GM18907 (cell line): Measurements from ENCODE around the gene ATXN1L.
"Not testable (repeated sequence)": the region's sequence is repeated elsewhere in the genome, so short reads cannot be mapped to it uniquely, and the experiment has no call there.

Experiments used
- ATAC-seq: cut with Tn5 transposase; IDR thresholded peaks from one replicate; pipeline ENCODE4 v1.9.1; 2021; ENCODE audit warnings: mild to moderate bottlenecking, moderate library complexity; ENCODE audit not compliant: unreplicated experiment

ATXN1L gene

DNA sequence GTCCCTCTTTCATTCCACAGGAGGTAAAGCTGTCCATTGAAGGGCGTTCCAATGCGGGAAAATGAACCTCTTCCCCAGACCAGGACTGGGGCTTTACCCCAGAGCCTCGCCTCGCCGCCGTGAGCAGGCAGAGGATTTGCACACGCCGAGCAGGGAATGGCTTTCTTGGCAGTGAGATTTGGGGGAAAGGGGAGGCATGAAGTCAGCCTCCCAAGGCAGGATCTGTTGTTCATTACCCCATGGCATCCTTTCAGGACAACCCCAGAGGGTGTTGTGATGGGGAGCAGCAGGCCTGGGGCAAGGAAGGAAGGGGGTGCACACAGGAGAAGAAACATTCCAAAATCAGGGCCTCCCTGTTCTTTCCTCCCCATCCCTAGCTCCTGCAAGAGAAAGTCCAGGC, 6.0 kb downstream of the ATXN1L start:
- no peak for ATAC-seq

GRCh38 chr16:71852158-71852557, 6.4 kb downstream of the ATXN1L start:
- no peak for ATAC-seq

GRCh38 chr16:71852561-71852960, 6.8 kb downstream of the ATXN1L start:
- ATAC-seq: no peak

GRCh38 chr16:71853413-71853812, 7.6 kb downstream of the ATXN1L start:
- peak; percentile 54 for ATAC-seq

- no peak for ATAC-seq
These were observed 8.7 kb downstream of the ATXN1L start for GRCh38 chr16:71854369-71854948.

- ATAC-seq: no peak
These were observed 10.3 kb downstream of the ATXN1L start for GRCh38 chr16:71855937-71856662.

GRCh38 chr16:71859762-71860521, 14.2 kb downstream of the ATXN1L start:
- no peak for ATAC-seq

- no peak for ATAC-seq
These were observed 18.2 kb downstream of the ATXN1L start for GRCh38 chr16:71863995-71864394.

DNA sequence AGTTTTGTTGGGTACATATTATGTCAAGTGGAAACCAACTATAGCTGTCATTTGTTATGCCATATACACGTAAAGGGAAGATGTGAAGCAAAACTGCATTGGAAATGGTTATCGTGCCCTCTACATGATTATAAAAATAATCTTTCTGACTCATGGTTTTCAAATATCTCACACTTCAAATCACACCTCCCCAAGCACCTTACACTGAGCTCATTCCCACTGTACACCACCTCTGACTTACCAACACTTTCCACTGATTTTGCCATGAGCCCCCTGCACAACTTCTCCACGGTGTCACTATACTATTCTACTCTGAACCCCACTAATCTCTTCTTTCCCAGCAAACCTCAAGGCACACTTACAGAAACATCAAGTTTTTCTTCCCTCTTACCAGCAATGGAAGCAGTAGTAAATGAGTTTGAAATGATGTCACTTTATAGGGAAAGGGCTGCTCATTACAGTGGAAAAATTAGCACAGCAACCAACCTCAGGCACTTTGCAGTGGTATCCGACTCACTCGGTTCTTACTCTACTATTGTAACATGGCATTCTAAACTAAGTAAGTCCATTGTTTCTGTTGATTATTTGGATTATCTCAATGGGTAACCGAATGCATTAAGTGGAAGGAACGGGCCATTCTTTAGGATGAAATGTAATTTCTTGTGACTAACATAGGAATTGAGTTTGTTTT, 19.5 kb downstream of the ATXN1L start:
- ATAC-seq: no peak

GRCh38 chr16:71867175-71867574, 21.4 kb downstream of the ATXN1L start:
- ATAC-seq: not testable (repeated sequence)

DNA sequence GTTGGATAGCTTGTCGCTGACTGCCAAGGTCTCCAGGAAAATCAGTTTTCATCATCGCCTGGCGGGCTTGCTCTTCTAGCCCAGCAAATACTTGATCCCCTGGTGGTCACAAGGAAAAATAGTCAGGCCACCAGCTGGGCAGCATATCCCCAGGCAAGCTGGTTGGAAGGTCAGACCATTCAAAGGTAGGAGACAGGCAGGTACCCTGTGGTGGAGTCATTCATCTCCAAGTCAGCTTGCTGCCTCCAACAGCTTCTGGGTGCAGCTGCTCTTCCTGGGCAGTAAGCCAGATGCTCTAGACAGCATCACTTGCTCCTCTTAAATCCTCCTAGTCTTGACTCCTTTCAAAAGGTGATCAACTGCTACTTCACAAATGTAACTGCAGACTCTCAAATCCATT, 22.2 kb downstream of the ATXN1L start:
- no peak for ATAC-seq

GRCh38 chr16:71869089-71869488, 23.3 kb downstream of the ATXN1L start:
- ATAC-seq: no peak

DNA sequence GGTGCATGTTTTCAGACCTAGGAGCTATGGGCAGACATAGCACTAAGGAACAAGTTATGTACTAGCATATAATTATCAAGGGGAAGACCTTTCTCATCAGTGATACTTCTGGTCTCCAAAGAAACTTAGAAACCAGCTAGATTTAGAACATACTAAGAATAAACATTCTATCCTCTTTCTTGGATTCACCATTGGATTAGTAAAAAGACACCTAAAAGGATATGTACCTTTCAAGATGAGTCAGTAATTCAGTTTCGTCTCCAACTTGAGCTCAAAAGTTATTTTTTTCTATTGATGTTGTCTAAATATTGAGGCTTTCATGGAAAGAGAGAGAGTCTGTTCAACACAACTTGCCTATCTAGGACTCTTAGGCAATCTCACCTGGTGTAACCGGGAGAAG, 25.0 kb downstream of the ATXN1L start:
- ATAC-seq: no peak

- ATAC-seq: no peak
These were observed 27.4 kb downstream of the ATXN1L start for GRCh38 chr16:71873199-71873598.

GRCh38 chr16:71878911-71879310, 33.1 kb downstream of the ATXN1L start:
- ATAC-seq: no peak

DNA sequence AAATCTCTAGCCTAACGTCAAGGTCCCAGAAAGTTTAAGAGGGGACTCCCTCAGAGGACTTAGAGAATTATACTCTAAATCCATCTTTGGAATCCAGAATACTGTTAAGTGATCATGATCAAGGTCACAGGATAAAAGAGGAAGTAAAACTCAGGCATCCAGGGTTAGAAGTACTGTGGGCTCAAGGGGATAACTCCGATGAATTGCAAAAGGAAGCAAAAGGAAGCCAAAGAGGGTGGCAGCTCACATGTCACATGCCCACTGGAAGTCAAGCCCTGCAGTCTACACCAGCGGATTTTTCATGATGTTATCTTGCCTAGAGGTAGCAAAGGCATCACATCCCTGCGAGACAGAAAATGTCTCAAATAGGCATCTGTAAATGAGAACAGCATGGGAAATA, 34.4 kb downstream of the ATXN1L start:
- no peak for ATAC-seq

DNA sequence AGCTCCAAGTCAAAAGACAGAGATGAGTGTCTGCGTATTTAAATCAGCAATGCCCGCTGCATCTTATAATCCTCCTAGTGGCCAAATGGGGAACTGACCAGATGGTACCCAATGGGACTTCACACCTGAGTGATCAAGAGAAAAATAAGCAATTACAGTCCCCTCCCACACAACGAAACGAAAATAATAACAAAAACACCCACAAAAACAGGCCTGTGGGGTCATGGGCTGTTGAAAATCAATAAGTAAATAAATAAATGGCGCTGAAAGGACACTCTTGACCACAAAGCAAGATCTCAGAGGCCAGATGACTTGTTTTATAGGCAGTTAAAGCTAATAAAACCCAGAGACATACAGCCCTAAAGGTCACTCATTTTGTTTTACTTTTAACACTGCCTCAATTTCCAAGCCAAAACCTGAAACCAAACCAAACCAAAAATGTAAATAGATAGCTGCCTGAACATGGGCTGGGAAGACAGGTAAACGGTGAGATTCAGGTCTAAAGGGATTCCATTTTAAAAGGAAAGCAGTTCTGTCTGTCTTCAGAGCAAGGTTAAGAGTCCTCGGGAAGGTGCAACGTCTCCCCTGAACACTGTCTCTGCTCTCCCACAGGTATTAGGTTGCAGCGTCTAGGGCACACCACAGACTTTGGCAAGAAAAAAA, 36.9 kb downstream of the ATXN1L start:
- peak; percentile 57 for ATAC-seq

DNA sequence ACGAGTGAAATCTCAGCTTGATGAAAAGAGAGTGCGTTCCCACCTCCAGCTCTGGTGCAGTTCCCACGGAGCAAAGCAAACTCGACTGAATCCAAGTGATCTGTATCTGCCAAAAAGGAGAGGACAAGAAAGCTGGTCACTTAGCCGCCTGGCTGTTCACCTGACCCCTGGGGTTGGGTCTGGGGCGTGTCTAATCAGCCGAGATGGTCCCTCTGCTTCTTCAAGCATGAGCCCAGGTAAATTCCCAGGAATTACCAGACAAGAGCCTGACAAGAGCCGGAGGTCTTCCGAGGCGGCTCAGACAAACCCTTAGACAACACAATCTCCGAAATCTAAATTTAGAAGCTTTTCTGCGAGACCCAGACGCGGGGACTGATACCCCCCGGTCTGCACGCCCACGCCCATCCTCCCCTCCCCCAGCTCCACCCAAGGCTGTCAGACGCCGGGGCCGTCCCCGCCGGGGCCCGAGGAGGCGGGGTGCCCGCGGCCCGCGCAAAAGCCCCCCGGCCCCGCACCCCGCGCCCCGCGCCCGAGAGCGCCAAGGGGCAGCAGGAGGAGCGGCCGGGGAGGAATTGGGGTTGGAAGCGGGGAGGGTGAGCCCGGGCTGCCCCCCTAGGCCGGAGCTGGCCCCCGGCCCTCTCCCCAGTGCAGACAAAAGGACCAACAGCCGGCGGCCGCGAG, 37.5 kb downstream of the ATXN1L start:
- ATAC-seq: peak; percentile 44

GRCh38 chr16:71883849-71884638, 38.3 kb downstream of the ATXN1L start, which contains the start of gene ZNF821:
Gene ZNF821, minus strand, starts transcription at chr16:71884182. Its CDS starts 4,236 bp downstream, at chr16:71879946.
- ATAC-seq: peak; percentile 48
